ENCODE data around the gene GBGT1.

DNA sequence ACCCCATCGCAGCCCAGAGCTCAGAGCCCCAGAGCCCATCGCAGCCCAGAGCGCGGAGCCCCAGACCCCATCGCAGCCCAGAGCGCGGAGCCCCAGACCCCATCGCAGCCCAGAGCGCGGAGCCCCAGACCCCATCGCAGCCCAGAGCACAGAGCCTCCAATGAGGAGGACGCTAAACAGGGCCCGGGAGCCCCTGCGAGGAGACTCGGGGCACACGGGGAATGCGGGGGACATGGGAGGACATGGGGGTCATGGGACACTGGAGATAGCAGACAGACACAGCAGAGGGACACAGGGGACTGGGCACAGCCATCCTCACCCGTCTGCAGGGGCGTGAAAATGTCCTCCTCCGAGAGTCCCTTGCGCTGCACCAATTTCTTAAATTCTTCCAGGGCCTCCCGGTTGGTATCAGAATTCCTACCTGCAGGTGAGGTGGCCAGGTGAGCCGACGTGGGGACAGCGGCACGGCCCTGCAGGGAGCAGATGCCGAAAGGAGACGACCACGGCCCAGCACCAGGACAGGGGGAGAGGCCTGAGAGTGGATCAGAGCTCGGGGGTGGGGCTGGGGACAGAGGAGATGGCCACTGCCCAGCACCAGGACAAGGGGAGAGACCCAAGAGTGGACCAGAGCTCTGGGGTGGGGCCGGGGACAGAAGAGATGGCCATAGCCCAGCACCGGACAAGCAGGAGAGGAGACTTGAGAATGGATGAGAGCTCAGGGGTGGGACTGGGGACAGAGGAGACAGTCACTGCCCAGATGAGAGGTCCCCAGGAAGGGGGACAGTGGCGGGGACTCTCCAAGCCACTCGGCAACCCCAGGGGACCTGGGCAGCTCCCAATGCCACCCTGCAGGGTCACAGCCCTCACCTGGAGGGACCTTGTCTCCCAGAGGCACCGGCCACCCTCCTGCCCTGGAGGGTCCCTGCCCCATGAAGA lies 42.5 kb upstream of the GBGT1 start:
- TF ChIP-seq, protein P1, sequence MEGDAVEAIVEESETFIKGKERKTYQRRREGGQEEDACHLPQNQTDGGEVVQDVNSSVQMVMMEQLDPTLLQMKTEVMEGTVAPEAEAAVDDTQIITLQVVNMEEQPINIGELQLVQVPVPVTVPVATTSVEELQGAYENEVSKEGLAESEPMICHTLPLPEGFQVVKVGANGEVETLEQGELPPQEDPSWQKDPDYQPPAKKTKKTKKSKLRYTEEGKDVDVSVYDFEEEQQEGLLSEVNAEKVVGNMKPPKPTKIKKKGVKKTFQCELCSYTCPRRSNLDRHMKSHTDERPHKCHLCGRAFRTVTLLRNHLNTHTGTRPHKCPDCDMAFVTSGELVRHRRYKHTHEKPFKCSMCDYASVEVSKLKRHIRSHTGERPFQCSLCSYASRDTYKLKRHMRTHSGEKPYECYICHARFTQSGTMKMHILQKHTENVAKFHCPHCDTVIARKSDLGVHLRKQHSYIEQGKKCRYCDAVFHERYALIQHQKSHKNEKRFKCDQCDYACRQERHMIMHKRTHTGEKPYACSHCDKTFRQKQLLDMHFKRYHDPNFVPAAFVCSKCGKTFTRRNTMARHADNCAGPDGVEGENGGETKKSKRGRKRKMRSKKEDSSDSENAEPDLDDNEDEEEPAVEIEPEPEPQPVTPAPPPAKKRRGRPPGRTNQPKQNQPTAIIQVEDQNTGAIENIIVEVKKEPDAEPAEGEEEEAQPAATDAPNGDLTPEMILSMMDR (IDR thresholded peaks at IDR 0.05; ENCODE audit: poor library complexity, severe bottlenecking): no peak
- TF ChIP-seq POLR2AphosphoS5 (IDR thresholded peaks at IDR 0.05): no peak
- TF ChIP-seq TAF1 (IDR thresholded peaks at IDR 0.05; ENCODE audit: low read depth): no peak
- no peak for TF ChIP-seq EP300 (conservative IDR thresholded peaks at IDR 0.05; ENCODE audit: poor library complexity, severe bottlenecking)
- TF ChIP-seq SMC3 (conservative IDR thresholded peaks at IDR 0.05; ENCODE audit: poor library complexity): no peak
- TF ChIP-seq, protein P2, sequence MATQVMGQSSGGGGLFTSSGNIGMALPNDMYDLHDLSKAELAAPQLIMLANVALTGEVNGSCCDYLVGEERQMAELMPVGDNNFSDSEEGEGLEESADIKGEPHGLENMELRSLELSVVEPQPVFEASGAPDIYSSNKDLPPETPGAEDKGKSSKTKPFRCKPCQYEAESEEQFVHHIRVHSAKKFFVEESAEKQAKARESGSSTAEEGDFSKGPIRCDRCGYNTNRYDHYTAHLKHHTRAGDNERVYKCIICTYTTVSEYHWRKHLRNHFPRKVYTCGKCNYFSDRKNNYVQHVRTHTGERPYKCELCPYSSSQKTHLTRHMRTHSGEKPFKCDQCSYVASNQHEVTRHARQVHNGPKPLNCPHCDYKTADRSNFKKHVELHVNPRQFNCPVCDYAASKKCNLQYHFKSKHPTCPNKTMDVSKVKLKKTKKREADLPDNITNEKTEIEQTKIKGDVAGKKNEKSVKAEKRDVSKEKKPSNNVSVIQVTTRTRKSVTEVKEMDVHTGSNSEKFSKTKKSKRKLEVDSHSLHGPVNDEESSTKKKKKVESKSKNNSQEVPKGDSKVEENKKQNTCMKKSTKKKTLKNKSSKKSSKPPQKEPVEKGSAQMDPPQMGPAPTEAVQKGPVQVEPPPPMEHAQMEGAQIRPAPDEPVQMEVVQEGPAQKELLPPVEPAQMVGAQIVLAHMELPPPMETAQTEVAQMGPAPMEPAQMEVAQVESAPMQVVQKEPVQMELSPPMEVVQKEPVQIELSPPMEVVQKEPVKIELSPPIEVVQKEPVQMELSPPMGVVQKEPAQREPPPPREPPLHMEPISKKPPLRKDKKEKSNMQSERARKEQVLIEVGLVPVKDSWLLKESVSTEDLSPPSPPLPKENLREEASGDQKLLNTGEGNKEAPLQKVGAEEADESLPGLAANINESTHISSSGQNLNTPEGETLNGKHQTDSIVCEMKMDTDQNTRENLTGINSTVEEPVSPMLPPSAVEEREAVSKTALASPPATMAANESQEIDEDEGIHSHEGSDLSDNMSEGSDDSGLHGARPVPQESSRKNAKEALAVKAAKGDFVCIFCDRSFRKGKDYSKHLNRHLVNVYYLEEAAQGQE (IDR thresholded peaks at IDR 0.05; ENCODE audit: borderline replicate concordance): no peak
- no peak for TF ChIP-seq MXI1 (conservative IDR thresholded peaks at IDR 0.05; ENCODE audit: poor library complexity, severe bottlenecking)
- no peak for TF ChIP-seq EZH2 (IDR thresholded peaks at IDR 0.05; ENCODE audit: borderline replicate concordance, insufficient read depth, low read length, poor library complexity, severe bottlenecking)
- no peak for TF ChIP-seq RAD21 (conservative IDR thresholded peaks at IDR 0.05)
